HFFc6 (cell line): ENCODE measurements around the gene CCR9. TPM values are rescaled to one million over a fixed set of nuclear protein-coding genes. Genes with fewer than 3 reads are reported as not detected.

Experiments used
- DNase-seq: peaks from one replicate; pipeline ENCODE4 v3.0.0-alpha.2; 2018
- H3K27ac Mint-ChIP-seq: 2 replicates; pipeline ENCODE4 v1.8.0; 2020; ENCODE audit warnings: mild to moderate bottlenecking, mixed read lengths
- H3K27me3 Mint-ChIP-seq: 2 replicates; pipeline ENCODE4 v1.8.0; 2021; ENCODE audit warnings: mild to moderate bottlenecking, moderate library complexity, mixed read lengths; ENCODE audit not compliant: insufficient read depth
- H3K36me3 Mint-ChIP-seq: 2 replicates; pipeline ENCODE4 v1.8.0; 2021; ENCODE audit warnings: low read depth, mixed read lengths
- H3K4me1 Mint-ChIP-seq: 2 replicates; pipeline ENCODE4 v1.8.0; 2020; ENCODE audit warnings: low read depth, mixed read lengths
- H3K4me3 Mint-ChIP-seq: 2 replicates; pipeline ENCODE4 v1.8.0; 2020; ENCODE audit warnings: mild to moderate bottlenecking, moderate library complexity, mixed read lengths
- H3K9me3 Mint-ChIP-seq: 2 replicates; pipeline ENCODE4 v1.8.0; 2020; ENCODE audit warnings: mild to moderate bottlenecking, mixed read lengths
- total RNA-seq, 6 experiments: library from RNA; stranded (reverse); fragmentation: NEBNext Ultra II Directional; extraction: Animal tissue kit (Norgen Biotek cat#: 25700); gene quantifications; 2 replicates in 1 of 6; 3 replicates in 5 of 6; pipeline ENCODE4 v1.2.3, GENCODE V29; 2021
- TF ChIP-seq, protein P1 (sequence below): fragments of 200-600 bp; sonication (generic); IDR thresholded peaks from 2 replicates; pipeline ENCODE4 v1.5.0; 2021; ENCODE audit warnings: antibody characterized with exemption, mild to moderate bottlenecking

Gene CCR9
- total RNA-seq, 6 experiments from 2014 or later = not detected

GRCh38 chr3:45951946-45952345, 65.6 kb downstream of the CCR9 start:
- H3K27ac Mint-ChIP-seq = no peak overlapping the region
- H3K9me3 Mint-ChIP-seq = no peaks in the 10 kb centered on the region
- H3K36me3 Mint-ChIP-seq = peaks cover 57% of the 10 kb centered on the region
- no peak overlapping the region for H3K4me3 Mint-ChIP-seq
- TF ChIP-seq, protein P1, sequence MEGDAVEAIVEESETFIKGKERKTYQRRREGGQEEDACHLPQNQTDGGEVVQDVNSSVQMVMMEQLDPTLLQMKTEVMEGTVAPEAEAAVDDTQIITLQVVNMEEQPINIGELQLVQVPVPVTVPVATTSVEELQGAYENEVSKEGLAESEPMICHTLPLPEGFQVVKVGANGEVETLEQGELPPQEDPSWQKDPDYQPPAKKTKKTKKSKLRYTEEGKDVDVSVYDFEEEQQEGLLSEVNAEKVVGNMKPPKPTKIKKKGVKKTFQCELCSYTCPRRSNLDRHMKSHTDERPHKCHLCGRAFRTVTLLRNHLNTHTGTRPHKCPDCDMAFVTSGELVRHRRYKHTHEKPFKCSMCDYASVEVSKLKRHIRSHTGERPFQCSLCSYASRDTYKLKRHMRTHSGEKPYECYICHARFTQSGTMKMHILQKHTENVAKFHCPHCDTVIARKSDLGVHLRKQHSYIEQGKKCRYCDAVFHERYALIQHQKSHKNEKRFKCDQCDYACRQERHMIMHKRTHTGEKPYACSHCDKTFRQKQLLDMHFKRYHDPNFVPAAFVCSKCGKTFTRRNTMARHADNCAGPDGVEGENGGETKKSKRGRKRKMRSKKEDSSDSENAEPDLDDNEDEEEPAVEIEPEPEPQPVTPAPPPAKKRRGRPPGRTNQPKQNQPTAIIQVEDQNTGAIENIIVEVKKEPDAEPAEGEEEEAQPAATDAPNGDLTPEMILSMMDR = no peak
- H3K4me1 Mint-ChIP-seq = peaks cover 32% of the 10 kb centered on the region
- DNase-seq = no peak
- no peaks in the 10 kb centered on the region; the same call in 1 of the 2 replicates for H3K27me3 Mint-ChIP-seq

- no peak overlapping the region for H3K27ac Mint-ChIP-seq
- peaks cover 55% of the 10 kb centered on the region for H3K36me3 Mint-ChIP-seq
These were observed 66.1 kb downstream of the CCR9 start for GRCh38 chr3:45952456-45952855.

More at GRCh38 chr3:45952456-45952855, 66.1 kb downstream of the CCR9 start:
- H3K27me3 Mint-ChIP-seq = no peaks in the 10 kb centered on the region; the same call in 1 of the 2 replicates
- peaks cover 27% of the 10 kb centered on the region for H3K4me1 Mint-ChIP-seq
- no peaks in the 10 kb centered on the region for H3K9me3 Mint-ChIP-seq
- no peak overlapping the region for H3K4me3 Mint-ChIP-seq
- no peak for DNase-seq
- TF ChIP-seq, protein P1 = no peak

Other genes with a start within 250 kb of the CCR9 start
- gene SACM1L, start 197.1 kb upstream of the CCR9 start, total RNA-seq = 10 to 100 TPM; 43.9 to 51.3 (median 47.8) TPM
- gene SLC6A20, start 90.0 kb upstream of the CCR9 start, total RNA-seq = not detected
- gene LZTFL1, start 44.4 kb upstream of the CCR9 start, total RNA-seq = 10 to 100 TPM; 13.0 to 20.0 (median 15.8) TPM
- gene CXCR6, start 56.9 kb downstream of the CCR9 start, total RNA-seq = not detected
- gene FYCO1, start 109.3 kb downstream of the CCR9 start, total RNA-seq = 10 to 100 TPM; 20.8 to 30.7 (median 27.2) TPM
- gene XCR1, start 140.9 kb downstream of the CCR9 start, total RNA-seq = not detected